Type B pancreatic cell (in vitro differentiated cells): ENCODE results near the gene FBXL19. TPM values are rescaled to one million over a fixed set of nuclear protein-coding genes. Genes with fewer than 3 reads are reported as not detected.
"Not testable (repeated sequence)": the region's sequence is repeated elsewhere in the genome, so short reads cannot be mapped to it uniquely, and the experiment has no call there.

ENCODE experiments used
- DNase-seq: peaks from one replicate; pipeline ENCODE4 v3.0.0; 2021; ENCODE audit warnings: mixed read lengths; ENCODE audit not compliant: unreplicated experiment; ENCODE audit errors: extremely low spot score
- H3K27ac Mint-ChIP-seq: 2 replicates; pipeline ENCODE4 v1.8.0; 2021; ENCODE audit warnings: mild to moderate bottlenecking, mixed read lengths
- H3K27me3 Mint-ChIP-seq: 2 replicates; pipeline ENCODE4 v1.8.0; 2021; ENCODE audit warnings: mixed read lengths
- H3K36me3 Mint-ChIP-seq: 2 replicates; pipeline ENCODE4 v1.8.0; 2021; ENCODE audit warnings: mixed read lengths
- H3K4me1 Mint-ChIP-seq: one replicate; pipeline ENCODE4 v1.8.0; 2021; ENCODE audit warnings: mixed read lengths; ENCODE audit not compliant: unreplicated experiment
- H3K4me3 Mint-ChIP-seq: 2 replicates; pipeline ENCODE4 v1.8.0; 2021; ENCODE audit warnings: mild to moderate bottlenecking, mixed read lengths
- H3K9me3 Mint-ChIP-seq: 2 replicates; pipeline ENCODE4 v1.8.0; 2021; ENCODE audit warnings: mixed read lengths
- CTCF ChIP-seq: fragments of 200-600 bp; sonication (generic); conservative IDR thresholded peaks from 2 replicates; pipeline ENCODE4 v1.5.0; 2021; ENCODE audit warnings: antibody characterized with exemption, mild to moderate bottlenecking
- total RNA-seq: library from RNA; stranded (reverse); gene quantifications from 2 replicates; pipeline ENCODE4 v1.2.1, GENCODE V29; 2021; ENCODE audit warnings: low replicate concordance

The FBXL19 gene
- total RNA-seq, 1 donor from 2014 or later = 46.4 TPM

GRCh38 chr16:30888856-30889499 lies 34.4 kb upstream of the FBXL19 start:
- no peak for TF ChIP-seq CTCF
- H3K36me3 Mint-ChIP-seq = peaks cover 14% of the 10 kb centered on the region
- no peak overlapping the region for H3K4me3 Mint-ChIP-seq
- no peaks in the 10 kb centered on the region for H3K27me3 Mint-ChIP-seq
- H3K4me1 Mint-ChIP-seq = no peaks in the 10 kb centered on the region
- H3K27ac Mint-ChIP-seq = no peak overlapping the region
- DNase-seq = no peak
- H3K9me3 Mint-ChIP-seq = no peaks in the 10 kb centered on the region

GRCh38 chr16:30889721-30890120 lies 33.7 kb upstream of the FBXL19 start:
- TF ChIP-seq CTCF = no peak
- no peaks in the 10 kb centered on the region for H3K9me3 Mint-ChIP-seq
- H3K4me3 Mint-ChIP-seq = peak overlapping the region; percentile 44

GRCh38 chr16:30891043-30891823 lies 32.1 kb upstream of the FBXL19 start:
- H3K27ac Mint-ChIP-seq, H3K9me3 Mint-ChIP-seq, DNase-seq, H3K27me3 Mint-ChIP-seq: not testable (repeated sequence)
- Mint-ChIP-seq H3K4me1 (peaks cover 20% of the 10 kb centered on the region), H3K36me3 (peaks cover 14% of the 10 kb centered on the region), H3K4me3 (peak overlapping the region; percentile 67)

More at GRCh38 chr16:30889721-30890120, 33.7 kb upstream of the FBXL19 start:
- no peak for DNase-seq
- Mint-ChIP-seq H3K4me1 (peaks cover 5% of the 10 kb centered on the region), H3K27me3 (no peaks in the 10 kb centered on the region), H3K36me3 (peaks cover 14% of the 10 kb centered on the region), H3K27ac (peak overlapping the region; percentile 59)

- Mint-ChIP-seq H3K36me3 (peaks cover 14% of the 10 kb centered on the region), H3K4me1 (peaks cover 29% of the 10 kb centered on the region), H3K27ac (peak overlapping the region; percentile 85), H3K9me3 (no peaks in the 10 kb centered on the region), H3K27me3 (no peaks in the 10 kb centered on the region), H3K4me3 (peak overlapping the region; percentile 89)
- no peak for TF ChIP-seq CTCF
- DNase-seq = no peak
Observed at GRCh38 chr16:30892670-30893416, 30.5 kb upstream of the FBXL19 start.

- Mint-ChIP-seq H3K4me1 (peaks cover 29% of the 10 kb centered on the region), H3K36me3 (peaks cover 14% of the 10 kb centered on the region), H3K4me3 (peak overlapping the region; percentile 89), H3K27ac (peak overlapping the region; percentile 85), H3K27me3 (no peaks in the 10 kb centered on the region), H3K9me3 (no peaks in the 10 kb centered on the region)
- no peak for DNase-seq
- TF ChIP-seq CTCF = no peak
Observed at GRCh38 chr16:30893417-30893743, 30.0 kb upstream of the FBXL19 start.
